ENCODE data around the gene HNRNPLL. TPM values are rescaled to one million over a fixed set of nuclear protein-coding genes. Genes with fewer than 3 reads are reported as not detected.
A peak's percentile ranks its signal among the peaks of the same experiment; 100 is the strongest.

HNRNPLL gene
- polyA plus RNA-seq, 1 of the 3 experiments (the other 2 are of a cell fraction) = 24.4 TPM

- H3K36me3 ChIP-seq (replicated peaks in 1 of 2; ENCODE audit: control insufficient read depth in 1 of 2, insufficient read depth in 2 of 2, low read length in 1 of 2) = no peaks in the 10 kb centered on the region
- H4K20me1 ChIP-seq (ENCODE audit: insufficient read depth) = peaks cover 48% of the 10 kb centered on the region
- H3K9me2 ChIP-seq = no peaks in the 10 kb centered on the region
- peak overlapping the region; percentile 56; the same call in 1 of the 2 replicates for H2AFZ ChIP-seq (ENCODE audit: low read depth)
- under 1% methylated on average over 25 of the region's 25 CpGs for WGBS (ENCODE audit: low lambda C conversion rate)
- peak overlapping the region; percentile 92 to 96 for H3K27ac ChIP-seq (ENCODE audit: low read depth in 2 of 2, low read length in 1 of 2)
- peak overlapping the region; percentile 90 to 94 for H3K4me3 ChIP-seq (ENCODE audit: low read depth in 2 of 2, low read length in 1 of 2)
- peak overlapping the region; percentile 74 for H3K4me2 ChIP-seq
- H3K79me2 ChIP-seq (ENCODE audit: insufficient read depth) = peaks cover 60% of the 10 kb centered on the region
- no peak for TF ChIP-seq USF2 (IDR thresholded peaks at IDR 0.05; ENCODE audit: borderline replicate concordance, low read depth, low read length)
- 0 out of 2 replicates have a peak, but pooled peaks have one; percentile 64 for TF ChIP-seq SIN3A (IDR thresholded peaks at IDR 0.05; ENCODE audit: borderline replicate concordance, low read depth, low read length)
- TF ChIP-seq MXI1 (IDR thresholded peaks at IDR 0.05; ENCODE audit: low read depth, low read length) = peak; percentile 11; the same call in 1 of the 2 replicates
- no peak for TF ChIP-seq POLR2AphosphoS5 (IDR thresholded peaks at IDR 0.05; ENCODE audit: low read depth, low read length)
- no peak for TF ChIP-seq NRF1 (IDR thresholded peaks at IDR 0.05; ENCODE audit: low read depth, low read length)
- H3F3A ChIP-seq (replicated peaks; ENCODE audit: insufficient read depth) = peaks cover 16% of the 10 kb centered on the region
- peak; percentile 32 for DNase-seq
- ChIA-PET POLR2A (interaction anchor here (0.6 to 8.2 kb wide), 8 partner anchors 18 to 676 kb away, joined by 3 to 65 read pairs (median 3); partner anchors contain the start of genes RMDN2 and SRSF7), CTCF (interaction anchor here (0.6 to 17.0 kb wide), 15 partner anchors 12 to 285 kb away, joined by 3 to 308 read pairs (median 4); partner anchors contain the start of gene SRSF7)
- no peaks in the 10 kb centered on the region for H3K9me3 ChIP-seq
- H3K9ac ChIP-seq = peak overlapping the region; percentile 95
- peaks cover 9 to 19% of the 10 kb centered on the region in 2 experiments for H3K4me1 ChIP-seq (ENCODE audit: control insufficient read depth in 1 of 2, insufficient read depth in 2 of 2, low read depth in 1 of 2, low read length in 1 of 2)
- no peaks in the 10 kb centered on the region for H3K27me3 ChIP-seq (ENCODE audit: insufficient read depth)
Measured at GRCh38 chr2:38601463-38602135, 1.1 kb downstream of the HNRNPLL start.

GRCh38 chr2:38600921-38601455 lies 1.7 kb downstream of the HNRNPLL start:
- H3K79me2 ChIP-seq (ENCODE audit: insufficient read depth) = peaks cover 66% of the 10 kb centered on the region
- TF ChIP-seq RFX5 (IDR thresholded peaks at IDR 0.05; ENCODE audit: low read length) = no peak
- no peak for TF ChIP-seq GABPA (IDR thresholded peaks at IDR 0.05; ENCODE audit: low read depth)
- no peak for TF ChIP-seq PBX3 (IDR thresholded peaks at IDR 0.05)
- no peak for TF ChIP-seq TEAD4 (IDR thresholded peaks at IDR 0.05; ENCODE audit: borderline replicate concordance, insufficient read depth)
- no peak for TF ChIP-seq FOXM1 (IDR thresholded peaks at IDR 0.05; ENCODE audit: low read depth)
- no peak for TF ChIP-seq EP300 (IDR thresholded peaks at IDR 0.05; ENCODE audit: borderline replicate concordance in 1 of 2, low read depth in 1 of 2, low read length in 1 of 2)
- TF ChIP-seq JUND (IDR thresholded peaks at IDR 0.05) = no peak
- no peak for TF ChIP-seq NFIC (IDR thresholded peaks at IDR 0.05; ENCODE audit: borderline replicate concordance)
- no peak for TF ChIP-seq ZBTB33 (IDR thresholded peaks at IDR 0.05; ENCODE audit: borderline replicate concordance, low read depth)
- no peak for TF ChIP-seq CTCF (IDR thresholded peaks at IDR 0.05)
- TF ChIP-seq YY1 (IDR thresholded peaks at IDR 0.05; ENCODE audit: low read depth) = no peak
- H3K27ac ChIP-seq (ENCODE audit: low read depth in 2 of 2, low read length in 1 of 2) = peak overlapping the region; percentile 92 to 96
- H3K4me3 ChIP-seq (ENCODE audit: low read depth in 2 of 2, low read length in 1 of 2) = peak overlapping the region; percentile 90 to 94
- H2AFZ ChIP-seq (ENCODE audit: low read depth) = 0 out of 2 replicates have a peak overlapping the region, but pooled peaks have one; percentile 5
- H3K4me2 ChIP-seq = peak overlapping the region; percentile 74
- WGBS (ENCODE audit: low lambda C conversion rate) = 9% methylated on average over 9 of the region's 9 CpGs
- H3K36me3 ChIP-seq (replicated peaks in 1 of 2; ENCODE audit: control insufficient read depth in 1 of 2, insufficient read depth in 2 of 2, low read length in 1 of 2) = no peaks in the 10 kb centered on the region
- peaks cover 54% of the 10 kb centered on the region for H4K20me1 ChIP-seq (ENCODE audit: insufficient read depth)
- DNase-seq = no peak
- H3K9ac ChIP-seq = peak overlapping the region; percentile 95
- H3F3A ChIP-seq (replicated peaks; ENCODE audit: insufficient read depth) = peaks cover 16% of the 10 kb centered on the region
- no peaks in the 10 kb centered on the region for H3K27me3 ChIP-seq (ENCODE audit: insufficient read depth)
- H3K9me2 ChIP-seq = no peaks in the 10 kb centered on the region
- POLR2A ChIA-PET = interaction anchor here (0.6 to 8.2 kb wide), 4 partner anchors 18 to 150 kb away, joined by 3 to 65 read pairs (median 4); partner anchors contain the start of gene SRSF7
- CTCF ChIA-PET = interaction anchor here (0.7 to 17.0 kb wide), 10 partner anchors 13 to 284 kb away, joined by 3 to 308 read pairs (median 4); no protein-coding TSS in a partner anchor
- H3K9me3 ChIP-seq = no peaks in the 10 kb centered on the region
- peaks cover 9 to 19% of the 10 kb centered on the region in 2 experiments for H3K4me1 ChIP-seq (ENCODE audit: control insufficient read depth in 1 of 2, insufficient read depth in 2 of 2, low read depth in 1 of 2, low read length in 1 of 2)

Data from SK-N-SH (cell line).